Mesenchymal stem cell (in vitro differentiated cells and primary cell): Measurements from ENCODE around the gene ZXDC.

Experiments
- DNase-seq: peaks from one replicate; pipeline ENCODE4 v3.0.0-alpha.2; 2013
- H2AFZ ChIP-seq: one replicate; pipeline ENCODE4 v1.6.1; 2013; ENCODE audit warnings: low read depth, mild to moderate bottlenecking, control low read depth, inconsistent platforms, low read length, moderate library complexity
- H2AK5ac ChIP-seq: 2 replicates; pipeline ENCODE4 v1.6.1; 2013; ENCODE audit warnings: low read length, moderate library complexity, mild to moderate bottlenecking, inconsistent platforms; ENCODE audit not compliant: severe bottlenecking
- H2BK120ac ChIP-seq: one replicate; pipeline ENCODE4 v1.6.1; 2013; ENCODE audit warnings: low read depth, mild to moderate bottlenecking, inconsistent platforms, low read length, moderate library complexity
- H2BK12ac ChIP-seq, 2 experiments: one replicate each; pipeline ENCODE4 v1.6.1; 2013; ENCODE audit warnings: inconsistent platforms in 2 of 2, low read length in 2 of 2, mild to moderate bottlenecking in 2 of 2, moderate library complexity in 2 of 2, control low read depth in 1 of 2
- H2BK15ac ChIP-seq: one replicate; pipeline ENCODE4 v1.6.1; 2013; ENCODE audit warnings: mild to moderate bottlenecking, low read depth, inconsistent platforms; ENCODE audit not compliant: poor library complexity, severe bottlenecking
- H2BK5ac ChIP-seq: 2 replicates; pipeline ENCODE4 v1.6.1; 2013; ENCODE audit warnings: low read depth, mild to moderate bottlenecking, low read length, control low read depth, inconsistent platforms; ENCODE audit not compliant: poor library complexity, severe bottlenecking
- H3K14ac ChIP-seq, 2 experiments: one replicate each; pipeline ENCODE4 v1.6.1; 2013; ENCODE audit warnings: inconsistent platforms in 2 of 2, low read length in 2 of 2, control low read depth in 1 of 2, mild to moderate bottlenecking in 1 of 2, moderate library complexity in 1 of 2
- H3K18ac ChIP-seq, 2 experiments: one replicate each; pipeline ENCODE4 v1.6.1; 2013; ENCODE audit warnings: inconsistent platforms in 2 of 2, low read length in 2 of 2, control low read depth in 1 of 2, low read depth in 1 of 2, mild to moderate bottlenecking in 1 of 2
- H3K23ac ChIP-seq, 2 experiments: one replicate each; pipeline ENCODE4 v1.6.1; 2013; ENCODE audit warnings: inconsistent platforms in 2 of 2, low read length in 2 of 2, mild to moderate bottlenecking in 2 of 2, moderate library complexity in 2 of 2, control low read depth in 1 of 2
- H3K27ac ChIP-seq: 2 replicates; pipeline ENCODE4 v1.5.1; 2013; ENCODE audit warnings: mild to moderate bottlenecking, moderate library complexity, low read length, control low read depth, inconsistent platforms; ENCODE audit not compliant: poor library complexity, severe bottlenecking
- H3K27me3 ChIP-seq, 2 experiments: 2 replicates each; pipeline versions ENCODE4 v1.6.1 to v1.7.0; 2013; ENCODE audit warnings: low read length in 2 of 2, mild to moderate bottlenecking in 2 of 2, moderate library complexity in 2 of 2, control low read depth in 1 of 2, inconsistent platforms in 1 of 2; ENCODE audit not compliant: control insufficient read depth in 1 of 2, insufficient read depth in 1 of 2
- H3K36me3 ChIP-seq, 2 experiments: 2 replicates each; pipeline versions ENCODE4 v1.6.1 to v1.7.0; 2013; ENCODE audit warnings: low read length in 2 of 2, control low read depth in 1 of 2, inconsistent platforms in 1 of 2, low read depth in 1 of 2, mild to moderate bottlenecking in 1 of 2; ENCODE audit not compliant: insufficient read depth in 2 of 2, control insufficient read depth in 1 of 2
- H3K4ac ChIP-seq, 2 experiments: one replicate each; pipeline ENCODE4 v1.6.1; 2013; ENCODE audit warnings: inconsistent platforms in 2 of 2, low read length in 2 of 2, mild to moderate bottlenecking in 2 of 2, moderate library complexity in 2 of 2, control low read depth in 1 of 2, low read depth in 1 of 2
- H3K4me1 ChIP-seq: 2 replicates; pipeline ENCODE4 v1.6.1; 2013; ENCODE audit warnings: low read depth, low read length, control low read depth; ENCODE audit not compliant: control insufficient read depth, insufficient read depth
- H3K4me2 ChIP-seq: 2 replicates; pipeline ENCODE4 v1.6.1; 2013; ENCODE audit warnings: low read length, mild to moderate bottlenecking, inconsistent platforms; ENCODE audit not compliant: poor library complexity, severe bottlenecking
- H3K4me3 ChIP-seq, 2 experiments: 2 replicates each; pipeline versions ENCODE4 v1.5.1 to v1.7.0; 2013; ENCODE audit warnings: low read length in 2 of 2, mild to moderate bottlenecking in 2 of 2, control low read depth in 1 of 2, low read depth in 1 of 2; ENCODE audit not compliant: insufficient read depth in 1 of 2
- H3K79me1 ChIP-seq: replicated peaks from 2 replicates; pipeline ENCODE4 v1.6.1; 2013; ENCODE audit warnings: mild to moderate bottlenecking, control low read depth, low read length, inconsistent platforms; ENCODE audit not compliant: poor library complexity, severe bottlenecking
- H3K9ac ChIP-seq: 2 replicates; pipeline ENCODE4 v1.7.0; 2013; ENCODE audit warnings: mild to moderate bottlenecking, low read length, moderate library complexity
- H3K9me3 ChIP-seq: 2 replicates; pipeline ENCODE4 v1.7.0; 2013; ENCODE audit warnings: mild to moderate bottlenecking, low read length; ENCODE audit not compliant: control insufficient read depth
- H4K8ac ChIP-seq: one replicate; pipeline ENCODE4 v1.6.1; 2013; ENCODE audit warnings: inconsistent platforms, mild to moderate bottlenecking, low read length, moderate library complexity
- H4K91ac ChIP-seq: one replicate; pipeline ENCODE4 v1.6.1; 2013; ENCODE audit warnings: mild to moderate bottlenecking, low read length, inconsistent platforms
- WGBS: methylation state at CpG from one replicate; pipeline ENCODE4 v1.1.7; 2013; ENCODE audit warnings: mixed read lengths; 5-methylcytosine and 5-hydroxymethylcytosine counted together

Gene ZXDC

DNA sequence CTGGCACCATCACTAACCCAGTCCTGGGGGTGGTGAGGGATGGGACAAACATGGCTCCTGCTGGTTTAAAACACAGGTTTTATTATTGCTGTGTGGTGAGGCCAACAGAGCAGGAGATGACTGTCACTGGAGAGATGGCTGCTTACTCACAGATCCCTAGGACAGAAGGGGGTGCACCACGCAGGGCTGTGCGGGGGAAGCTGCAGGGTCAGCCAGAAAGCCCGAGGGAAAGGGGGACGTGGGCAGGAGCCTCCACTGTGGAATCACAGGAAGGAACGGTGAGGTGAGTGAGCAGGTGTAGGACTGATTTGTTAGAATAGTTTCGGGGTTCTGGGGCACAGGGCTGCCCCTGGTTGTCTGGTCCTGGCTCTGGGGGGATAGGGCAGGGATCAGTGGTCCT lies 73.5 kb downstream of the ZXDC start:
- no peak overlapping the region for H2AFZ ChIP-seq
- no peak overlapping the region for H2BK120ac ChIP-seq
- WGBS, result 75% methylated on average over 6 of the region's 6 CpGs
- peaks cover 3% of the 10 kb centered on the region for H3K4me1 ChIP-seq
- peaks cover 3 to 39% of the 10 kb centered on the region in 2 experiments for H3K27me3 ChIP-seq
- no peak overlapping the region for H3K4ac ChIP-seq
- no peak overlapping the region for H2BK15ac ChIP-seq
- no peak overlapping the region for H3K27ac ChIP-seq
- H3K9ac ChIP-seq, result no peak overlapping the region
- no peak overlapping the region for H4K91ac ChIP-seq
- H3K14ac ChIP-seq, result no peak overlapping the region
- H3K4me3 ChIP-seq, result no peak overlapping the region
- H2AK5ac ChIP-seq, result no peak overlapping the region
- no peak overlapping the region for H3K4me2 ChIP-seq
- H2BK5ac ChIP-seq, result no peak overlapping the region
- H2BK12ac ChIP-seq, result no peak overlapping the region
- no peaks in the 10 kb centered on the region for H3K9me3 ChIP-seq
- H4K8ac ChIP-seq, result no peak overlapping the region
- DNase-seq, result no peak
- no peaks in the 10 kb centered on the region for H3K79me1 ChIP-seq
- H3K23ac ChIP-seq, result no peak overlapping the region
- no peaks in the 10 kb centered on the region for H3K36me3 ChIP-seq
- H3K18ac ChIP-seq, result no peak overlapping the region

GRCh38 chr3:126401611-126402160 lies 74.0 kb downstream of the ZXDC start:
- H2BK12ac ChIP-seq, result no peak overlapping the region
- no peak overlapping the region for H3K27ac ChIP-seq
- H3K23ac ChIP-seq, result no peak overlapping the region
- no peak overlapping the region for H4K91ac ChIP-seq
- H3K18ac ChIP-seq, result no peak overlapping the region
- DNase-seq, result no peak
- H3K9me3 ChIP-seq, result no peaks in the 10 kb centered on the region
- 72% methylated on average over 8 of the region's 8 CpGs for WGBS
- no peak overlapping the region for H3K4ac ChIP-seq
- H3K27me3 ChIP-seq, result peaks cover 3 to 34% of the 10 kb centered on the region in 2 experiments
- no peak overlapping the region for H3K4me3 ChIP-seq
- no peak overlapping the region for H3K9ac ChIP-seq
- H2AK5ac ChIP-seq, result no peak overlapping the region
- H2AFZ ChIP-seq, result no peak overlapping the region
- H2BK15ac ChIP-seq, result no peak overlapping the region
- H3K36me3 ChIP-seq, result no peaks in the 10 kb centered on the region
- H3K4me1 ChIP-seq, result peaks cover 3% of the 10 kb centered on the region
- H3K79me1 ChIP-seq, result no peaks in the 10 kb centered on the region
- H3K14ac ChIP-seq, result no peak overlapping the region
- no peak overlapping the region for H2BK120ac ChIP-seq
- no peak overlapping the region for H2BK5ac ChIP-seq
- no peak overlapping the region for H3K4me2 ChIP-seq
- no peak overlapping the region for H4K8ac ChIP-seq

- Histone ChIP-seq H3K27me3 (peaks cover 10 to 45% of the 10 kb centered on the region in 2 experiments), H3K9ac (no peak overlapping the region), H3K4me1 (peaks cover 6% of the 10 kb centered on the region), H3K23ac (no peak overlapping the region), H2BK5ac (no peak overlapping the region), H2BK12ac (no peak overlapping the region), H2BK15ac (no peak overlapping the region), H3K27ac (no peak overlapping the region), H3K36me3 (no peaks in the 10 kb centered on the region), H4K91ac (no peak overlapping the region), H4K8ac (no peak overlapping the region), H3K4me2 (no peak overlapping the region), H2AFZ (no peak overlapping the region), H3K14ac (no peak overlapping the region), H3K4ac (no peak overlapping the region), H3K18ac (no peak overlapping the region), H2BK120ac (no peak overlapping the region), H3K4me3 (no peak overlapping the region), H2AK5ac (no peak overlapping the region), H3K9me3 (no peaks in the 10 kb centered on the region), H3K79me1 (no peaks in the 10 kb centered on the region)
- WGBS, result 92% methylated on average over 3 of the region's 4 CpGs
- DNase-seq, result no peak
Measured at GRCh38 chr3:126399756-126400155, 75.9 kb downstream of the ZXDC start.

GRCh38 chr3:126399351-126399735 lies 76.3 kb downstream of the ZXDC start:
- Histone ChIP-seq H3K79me1 (no peaks in the 10 kb centered on the region), H2BK5ac (no peak overlapping the region), H2BK120ac (no peak overlapping the region), H2BK12ac (no peak overlapping the region), H3K18ac (no peak overlapping the region), H3K4ac (no peak overlapping the region), H3K23ac (no peak overlapping the region), H3K27ac (no peak overlapping the region), H2BK15ac (no peak overlapping the region), H3K27me3 (peaks cover 13 to 44% of the 10 kb centered on the region in 2 experiments), H2AK5ac (no peak overlapping the region), H3K9ac (no peak overlapping the region), H3K4me3 (no peak overlapping the region), H3K4me2 (no peak overlapping the region), H2AFZ (no peak overlapping the region), H3K36me3 (no peaks in the 10 kb centered on the region), H3K4me1 (peaks cover 10% of the 10 kb centered on the region), H3K14ac (no peak overlapping the region), H4K91ac (no peak overlapping the region), H3K9me3 (no peaks in the 10 kb centered on the region), H4K8ac (no peak overlapping the region)
- WGBS, result 87% methylated on average over 1 of the region's 1 CpG
- DNase-seq, result no peak
